K562 (cell line): ENCODE measurements around the gene DRAXIN. TPM values are rescaled to one million over a fixed set of nuclear protein-coding genes. Genes with fewer than 3 reads are reported as not detected.

Experiments
- ASH1L ChIP-seq: fragments of 450-650 bp; IDR thresholded peaks from 2 replicates; pipeline ENCODE4 v1.6.1; 2018; ENCODE audit warnings: borderline replicate concordance, mild to moderate bottlenecking, low read depth; ENCODE audit not compliant: partially characterized antibody
- BRD9 ChIP-seq: fragments of 450-650 bp; IDR thresholded peaks from 2 replicates; pipeline ENCODE4 v1.6.1; 2018; ENCODE audit warnings: low read depth; ENCODE audit not compliant: partially characterized antibody
- CBFA2T2 ChIP-seq: fragments of 450-650 bp; conservative IDR thresholded peaks from 2 replicates; pipeline ENCODE4 v1.6.1; 2017; ENCODE audit warnings: mild to moderate bottlenecking
- CBX5 ChIP-seq: IDR thresholded peaks from 2 replicates; pipeline ENCODE4 v1.6.1; 2014; ENCODE audit warnings: low read depth, borderline replicate concordance
- CREM ChIP-seq: IDR thresholded peaks from 2 replicates; pipeline ENCODE4 v1.6.1; 2014; ENCODE audit warnings: antibody characterized with exemption, low read depth
- DNMT1 ChIP-seq: fragments of 450-650 bp; IDR thresholded peaks from 2 replicates; pipeline ENCODE4 v1.6.1; 2016; ENCODE audit warnings: antibody characterized with exemption, mild to moderate bottlenecking
- HEY1 ChIP-seq: fragments of 250-450 bp; sonication (Bioruptor Pico); IDR thresholded peaks from 2 replicates; pipeline ENCODE4 v1.5.0; 2020; ENCODE audit warnings: mild to moderate bottlenecking, moderate library complexity, borderline replicate concordance
- HNRNPUL1 ChIP-seq: fragments of 200-400 bp; formaldehyde crosslinking; IDR thresholded peaks from 2 replicates; pipeline ENCODE4 v1.6.1; 2017; ENCODE audit warnings: low read length
- MAZ ChIP-seq, 2 experiments: fragments of 450-650 bp in 1 of 2; sonication (generic) in 1 of 2; formaldehyde crosslinking; IDR thresholded peaks in 1 of 2; conservative IDR thresholded peaks in 1 of 2; 2 replicates each; pipeline versions ENCODE4 v1.4.0 to v1.5.0; 2020; ENCODE audit warnings: mild to moderate bottlenecking in 1 of 2, missing genetic modification reagents in 1 of 2
- POLR3A ChIP-seq: IDR thresholded peaks from 2 replicates; pipeline ENCODE4 v1.6.1; 2011; ENCODE audit warnings: borderline replicate concordance, mild to moderate bottlenecking, moderate library complexity; ENCODE audit not compliant: insufficient read length, insufficient read depth; ENCODE audit errors: extremely low read depth
- RCOR1 ChIP-seq, 2 experiments: IDR thresholded peaks; 2 replicates each; pipeline ENCODE4 v1.6.1; 2012; ENCODE audit warnings: low read depth in 2 of 2, low read length in 2 of 2, borderline replicate concordance in 1 of 2, improper control_type of control experiment in 1 of 2
- RHOXF2B ChIP-seq: fragments of 250-450 bp; sonication (Bioruptor Pico); conservative IDR thresholded peaks from 2 replicates; pipeline ENCODE4 v1.5.1; 2021
- SIN3A ChIP-seq, 2 experiments: fragments of 150-350 bp in 1 of 2; IDR thresholded peaks; 2 replicates each; pipeline ENCODE4 v1.6.1; 2011 to 2016; ENCODE audit warnings: borderline replicate concordance in 2 of 2, low read depth in 2 of 2, low read length in 2 of 2, mild to moderate bottlenecking in 2 of 2, moderate library complexity in 2 of 2; ENCODE audit not compliant: control insufficient read depth in 1 of 2
- ZNF583 ChIP-seq: fragments of 250-450 bp; sonication (Bioruptor Pico); IDR thresholded peaks from 2 replicates; pipeline ENCODE4 v1.4.0; 2020
- ZNF76 ChIP-seq: fragments of 250-450 bp; sonication (Bioruptor Pico); IDR thresholded peaks from 2 replicates; pipeline ENCODE4 v1.4.0; 2020; ENCODE audit warnings: mild to moderate bottlenecking, moderate library complexity, borderline replicate concordance
- ZNF764 ChIP-seq: fragments of 250-450 bp; sonication (Bioruptor Pico); IDR thresholded peaks from 2 replicates; pipeline ENCODE4 v1.4.0; 2020; ENCODE audit warnings: low read depth, mild to moderate bottlenecking, moderate library complexity
- polyA plus RNA-seq, 8 experiments: library from polyadenylated mRNA; depleted of rRNA in 4 of 8; stranded (reverse) in 5 of 8; unstranded in 3 of 8; fragments of >200 nt; fragmentation: Nextera tagmentation in 2 of 8; fragmentation: Illumina TruSeq in 1 of 8; extraction: Ambion mirVana in 2 of 8; extraction: Trizol in 1 of 8; gene quantifications; 2 replicates each; pipeline versions ENCODE4 v1.2.1 to v1.2.3, GENCODE V29; 2011 to 2014; ENCODE audit warnings: inconsistent platforms in 1 of 8, missing spikeins in 1 of 8
- total RNA-seq, 7 experiments: library from RNA; depleted of rRNA in 6 of 7; stranded (reverse); fragments of >200 nt in 6 of 7; fragmentation: Illumina TruSeq in 2 of 7; extraction: Trizol in 2 of 7; gene quantifications; 2 replicates each; pipeline versions ENCODE4 v1.2.1 to v1.2.3, GENCODE V29; 2011 to 2021; ENCODE audit warnings: low replicate concordance in 1 of 7
- TF ChIP-seq, protein P1 (sequence below), 2 experiments: IDR thresholded peaks; 2 replicates each; pipeline ENCODE4 v1.6.1; 2012; ENCODE audit warnings: improper control_type of control experiment in 2 of 2, low read depth in 2 of 2, low read length in 2 of 2, borderline replicate concordance in 1 of 2
- TF ChIP-seq, protein P2 (sequence below): fragments of 250-450 bp; sonication (Bioruptor Pico); IDR thresholded peaks from 2 replicates; pipeline ENCODE4 v1.9.0; 2021; ENCODE audit warnings: mild to moderate bottlenecking
- TF ChIP-seq, protein P3 (sequence below): fragments of 250-450 bp; sonication (Bioruptor Pico); IDR thresholded peaks from 2 replicates; pipeline ENCODE4 v1.6.1; 2021; ENCODE audit warnings: mild to moderate bottlenecking
- TF ChIP-seq, protein P4 (sequence below): sonication (generic); formaldehyde crosslinking; IDR thresholded peaks from 2 replicates; pipeline ENCODE4 v1.8.0; 2022; ENCODE audit warnings: missing genetic modification reagents, mild to moderate bottlenecking, borderline replicate concordance

DRAXIN gene
- total and polyA plus RNA-seq, 9 of the 15 experiments (the other 6 are each of a cell fraction or from before 2014, with no cell fraction given), result 0.01 to 0.04 (median 0.01) TPM; not detected in 6

DNA sequence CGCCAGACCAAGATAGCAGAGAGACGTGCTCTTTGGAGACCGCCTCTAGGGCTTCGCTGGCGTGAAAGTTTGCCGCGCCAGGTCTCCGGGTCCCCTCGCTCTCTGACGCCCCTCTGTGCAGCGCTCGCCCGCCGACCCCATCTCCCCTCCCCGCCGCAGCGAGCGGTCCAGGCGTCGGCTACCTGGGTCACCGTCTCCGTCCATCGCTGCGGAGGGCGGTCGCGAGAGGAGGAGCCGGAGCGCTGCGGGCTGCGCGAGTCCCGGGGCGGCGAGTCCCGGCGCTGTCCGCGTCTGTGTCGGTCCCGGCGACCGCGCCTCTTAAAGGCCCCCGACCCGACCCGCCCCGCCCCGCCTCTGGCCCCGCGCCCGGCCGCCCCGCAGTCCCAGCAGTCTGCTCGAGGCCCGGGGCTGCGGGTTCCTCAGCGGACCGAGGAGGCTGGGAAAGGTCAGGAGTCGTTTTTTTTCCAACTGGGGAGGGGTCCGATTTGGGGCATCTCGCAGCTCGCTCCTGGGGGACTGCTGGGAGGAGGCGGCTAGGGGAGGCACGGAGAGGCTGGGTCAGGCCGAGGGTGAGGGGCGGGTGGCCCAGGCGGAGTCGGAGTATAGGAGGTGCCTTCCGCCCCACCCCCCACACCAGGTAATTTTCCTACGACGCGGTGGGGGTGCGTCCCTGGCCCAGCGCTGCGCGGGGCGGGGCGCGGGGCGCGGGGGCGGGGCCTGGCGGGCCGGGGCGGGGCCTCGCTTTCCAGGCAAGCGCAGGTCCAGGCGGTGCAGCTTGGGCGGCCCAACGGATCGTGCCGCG, 37.2 kb upstream of the DRAXIN start, which contains the start of the genes FBXO2 and FBXO44 (continued):
- TF ChIP-seq, protein P1, sequence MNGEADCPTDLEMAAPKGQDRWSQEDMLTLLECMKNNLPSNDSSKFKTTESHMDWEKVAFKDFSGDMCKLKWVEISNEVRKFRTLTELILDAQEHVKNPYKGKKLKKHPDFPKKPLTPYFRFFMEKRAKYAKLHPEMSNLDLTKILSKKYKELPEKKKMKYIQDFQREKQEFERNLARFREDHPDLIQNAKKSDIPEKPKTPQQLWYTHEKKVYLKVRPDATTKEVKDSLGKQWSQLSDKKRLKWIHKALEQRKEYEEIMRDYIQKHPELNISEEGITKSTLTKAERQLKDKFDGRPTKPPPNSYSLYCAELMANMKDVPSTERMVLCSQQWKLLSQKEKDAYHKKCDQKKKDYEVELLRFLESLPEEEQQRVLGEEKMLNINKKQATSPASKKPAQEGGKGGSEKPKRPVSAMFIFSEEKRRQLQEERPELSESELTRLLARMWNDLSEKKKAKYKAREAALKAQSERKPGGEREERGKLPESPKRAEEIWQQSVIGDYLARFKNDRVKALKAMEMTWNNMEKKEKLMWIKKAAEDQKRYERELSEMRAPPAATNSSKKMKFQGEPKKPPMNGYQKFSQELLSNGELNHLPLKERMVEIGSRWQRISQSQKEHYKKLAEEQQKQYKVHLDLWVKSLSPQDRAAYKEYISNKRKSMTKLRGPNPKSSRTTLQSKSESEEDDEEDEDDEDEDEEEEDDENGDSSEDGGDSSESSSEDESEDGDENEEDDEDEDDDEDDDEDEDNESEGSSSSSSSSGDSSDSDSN (IDR thresholded peaks at IDR 0.05; ENCODE audit: borderline replicate concordance in 1 of 2, low read depth in 2 of 2, low read length in 2 of 2), result 0 out of 4 replicates have a peak, but pooled peaks of 1 of the 2 experiments have one; percentile 25
- no peak for TF ChIP-seq ZNF583 (CRISPR knock-in tag)
- TF ChIP-seq, protein P2, sequence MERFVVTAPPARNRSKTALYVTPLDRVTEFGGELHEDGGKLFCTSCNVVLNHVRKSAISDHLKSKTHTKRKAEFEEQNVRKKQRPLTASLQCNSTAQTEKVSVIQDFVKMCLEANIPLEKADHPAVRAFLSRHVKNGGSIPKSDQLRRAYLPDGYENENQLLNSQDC (CRISPR knock-in tag), result no peak
- TF ChIP-seq CBX5, result no peak
- peak; percentile 30; the same call in 1 of the 2 replicates for TF ChIP-seq CREM
- TF ChIP-seq HEY1 (CRISPR knock-in tag), result no peak
- TF ChIP-seq SIN3A (IDR thresholded peaks at IDR 0.05; ENCODE audit: borderline replicate concordance in 2 of 2, control insufficient read depth in 1 of 2, low read depth in 2 of 2, low read length in 2 of 2), result 0 out of 4 replicates have a peak, but pooled peaks of 1 of the 2 experiments have one; percentile 23
- peak in 1 of 2 experiments; percentile 63; a peak in 1 of 4 replicates for TF ChIP-seq MAZ (CRISPR knock-in tag; conservative IDR thresholded peaks at IDR 0.05 in 1 of 2, IDR thresholded peaks at IDR 0.05 in 1 of 2)
- TF ChIP-seq ZNF76 (CRISPR knock-in tag), result no peak
- TF ChIP-seq ASH1L, result no peak
- 0 out of 4 replicates have a peak, but pooled peaks of 1 of the 2 experiments have one; percentile 32 for TF ChIP-seq RCOR1 (IDR thresholded peaks at IDR 0.05; ENCODE audit: borderline replicate concordance in 1 of 2, low read depth in 2 of 2, low read length in 2 of 2)
- no peak for TF ChIP-seq CBFA2T2
- no peak for TF ChIP-seq HNRNPUL1
- no peak for TF ChIP-seq DNMT1
- TF ChIP-seq POLR3A, result no peak
- TF ChIP-seq, protein P3, sequence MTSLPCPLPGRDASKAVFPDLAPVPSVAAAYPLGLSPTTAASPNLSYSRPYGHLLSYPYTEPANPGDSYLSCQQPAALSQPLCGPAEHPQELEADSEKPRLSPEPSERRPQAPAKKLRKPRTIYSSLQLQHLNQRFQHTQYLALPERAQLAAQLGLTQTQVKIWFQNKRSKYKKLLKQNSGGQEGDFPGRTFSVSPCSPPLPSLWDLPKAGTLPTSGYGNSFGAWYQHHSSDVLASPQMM (CRISPR knock-in tag), result no peak
- TF ChIP-seq ZNF764 (CRISPR knock-in tag), result no peak
- no peak for TF ChIP-seq RHOXF2B (CRISPR knock-in tag)
- TF ChIP-seq, protein P4, sequence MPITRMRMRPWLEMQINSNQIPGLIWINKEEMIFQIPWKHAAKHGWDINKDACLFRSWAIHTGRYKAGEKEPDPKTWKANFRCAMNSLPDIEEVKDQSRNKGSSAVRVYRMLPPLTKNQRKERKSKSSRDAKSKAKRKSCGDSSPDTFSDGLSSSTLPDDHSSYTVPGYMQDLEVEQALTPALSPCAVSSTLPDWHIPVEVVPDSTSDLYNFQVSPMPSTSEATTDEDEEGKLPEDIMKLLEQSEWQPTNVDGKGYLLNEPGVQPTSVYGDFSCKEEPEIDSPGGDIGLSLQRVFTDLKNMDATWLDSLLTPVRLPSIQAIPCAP, result no peak
- no peak for TF ChIP-seq BRD9
